HEK293 (cell line): ENCODE data around the gene DNAJA3.
A peak's percentile ranks its signal among the peaks of the same experiment; 100 is the strongest.

Source experiments
- GLIS1 ChIP-seq: fragments of 450-650 bp; formaldehyde crosslinking; IDR thresholded peaks from 2 replicates; pipeline ENCODE4 v1.5.1; 2016; ENCODE audit warnings: missing biosample characterization, missing genetic modification characterization
- ZBTB1 ChIP-seq: fragments of 450-650 bp; formaldehyde crosslinking; IDR thresholded peaks from 2 replicates; pipeline ENCODE4 v1.5.1; 2016; ENCODE audit warnings: missing biosample characterization, missing genetic modification characterization
- ZEB2 ChIP-seq: fragments of 450-650 bp; formaldehyde crosslinking; IDR thresholded peaks from 2 replicates; pipeline ENCODE4 v1.5.1; 2016; ENCODE audit warnings: missing biosample characterization, missing genetic modification characterization
- ZFHX2 ChIP-seq: fragments of 450-650 bp; formaldehyde crosslinking; conservative IDR thresholded peaks from 2 replicates; pipeline ENCODE4 v1.5.1; 2016; ENCODE audit warnings: missing biosample characterization, missing genetic modification characterization
- ZFP41 ChIP-seq: fragments of 450-650 bp; formaldehyde crosslinking; IDR thresholded peaks from 2 replicates; pipeline ENCODE4 v1.5.1; 2016; ENCODE audit warnings: missing biosample characterization, missing genetic modification characterization, borderline replicate concordance
- ZFP69B ChIP-seq: fragments of 450-650 bp; formaldehyde crosslinking; IDR thresholded peaks from 2 replicates; pipeline ENCODE4 v1.5.1; 2016; ENCODE audit warnings: missing biosample characterization, missing genetic modification characterization
- ZNF174 ChIP-seq: fragments of 450-650 bp; formaldehyde crosslinking; IDR thresholded peaks from 2 replicates; pipeline ENCODE4 v1.5.0; 2017; ENCODE audit warnings: missing biosample characterization, mild to moderate bottlenecking, missing genetic modification characterization
- ZNF19 ChIP-seq: fragments of 450-650 bp; formaldehyde crosslinking; IDR thresholded peaks from 2 replicates; pipeline ENCODE4; 2016; ENCODE audit warnings: missing biosample characterization, missing genetic modification characterization, low read depth
- ZNF211 ChIP-seq: fragments of 450-650 bp; formaldehyde crosslinking; IDR thresholded peaks from 2 replicates; pipeline ENCODE4 v1.5.1; 2016; ENCODE audit warnings: low read depth, missing biosample characterization, missing genetic modification characterization
- ZNF354C ChIP-seq: fragments of 450-650 bp; formaldehyde crosslinking; IDR thresholded peaks from 2 replicates; pipeline ENCODE4 v1.5.1; 2016; ENCODE audit warnings: missing biosample characterization, missing genetic modification characterization, low read depth, borderline replicate concordance
- ZNF529 ChIP-seq: fragments of 450-650 bp; formaldehyde crosslinking; IDR thresholded peaks from 2 replicates; pipeline ENCODE4 v1.5.1; 2017; ENCODE audit warnings: missing genetic modification characterization, missing biosample characterization; ENCODE audit not compliant: insufficient replicate concordance
- ZNF549 ChIP-seq: fragments of 450-650 bp; IDR thresholded peaks from 2 replicates; pipeline ENCODE4 v1.5.1; 2018; ENCODE audit warnings: missing biosample characterization, missing genetic modification characterization, mild to moderate bottlenecking, inconsistent platforms, moderate library complexity
- ZNF621 ChIP-seq: fragments of 450-650 bp; formaldehyde crosslinking; IDR thresholded peaks from 2 replicates; pipeline ENCODE4 v1.5.1; 2017; ENCODE audit warnings: missing biosample characterization, missing genetic modification characterization
- ZNF624 ChIP-seq: fragments of 450-650 bp; formaldehyde crosslinking; IDR thresholded peaks from 2 replicates; pipeline ENCODE4 v1.5.1; 2017; ENCODE audit warnings: missing biosample characterization, missing genetic modification characterization
- ZNF670 ChIP-seq: fragments of 450-650 bp; formaldehyde crosslinking; IDR thresholded peaks from 2 replicates; pipeline ENCODE4 v1.5.1; 2016; ENCODE audit warnings: missing biosample characterization, missing genetic modification characterization, low read depth
- ZNF768 ChIP-seq: fragments of 450-650 bp; formaldehyde crosslinking; IDR thresholded peaks from 2 replicates; pipeline ENCODE4 v1.5.1; 2018; ENCODE audit warnings: missing biosample characterization, mild to moderate bottlenecking, missing genetic modification characterization
- ZNF776 ChIP-seq: fragments of 450-650 bp; formaldehyde crosslinking; IDR thresholded peaks from 2 replicates; pipeline ENCODE4 v1.5.0; 2017; ENCODE audit warnings: missing biosample characterization, missing genetic modification characterization, borderline replicate concordance
- ZNF830 ChIP-seq: fragments of 450-650 bp; IDR thresholded peaks from 2 replicates; pipeline ENCODE4 v1.5.0; 2018; ENCODE audit warnings: missing biosample characterization, missing genetic modification characterization, low read depth, mild to moderate bottlenecking, moderate library complexity
- TF ChIP-seq, protein P1 (sequence below): fragments of 450-650 bp; formaldehyde crosslinking; IDR thresholded peaks from 2 replicates; pipeline ENCODE4 v1.5.1; 2016; ENCODE audit warnings: missing biosample characterization, missing genetic modification characterization
- TF ChIP-seq, protein P2 (sequence below): fragments of 450-650 bp; formaldehyde crosslinking; IDR thresholded peaks from 2 replicates; pipeline ENCODE4 v1.5.1; 2016; ENCODE audit warnings: missing biosample characterization, missing genetic modification characterization, low read depth
- TF ChIP-seq, protein P3 (sequence below): fragments of 450-650 bp; formaldehyde crosslinking; IDR thresholded peaks from 2 replicates; pipeline ENCODE4 v1.5.1; 2016; ENCODE audit warnings: missing biosample characterization, missing genetic modification characterization
- TF ChIP-seq, protein P4 (sequence below): fragments of 450-650 bp; formaldehyde crosslinking; IDR thresholded peaks from 2 replicates; pipeline ENCODE4 v1.5.1; 2016; ENCODE audit warnings: missing biosample characterization, missing genetic modification characterization
- TF ChIP-seq, protein P5 (sequence below): fragments of 450-650 bp; formaldehyde crosslinking; IDR thresholded peaks from 2 replicates; pipeline ENCODE4 v1.5.1; 2016; ENCODE audit warnings: missing biosample characterization, missing genetic modification characterization
- TF ChIP-seq, protein P6 (sequence below): fragments of 450-650 bp; formaldehyde crosslinking; IDR thresholded peaks from 2 replicates; pipeline ENCODE4 v1.5.1; 2016; ENCODE audit warnings: missing biosample characterization, missing genetic modification characterization, borderline replicate concordance
- TF ChIP-seq, protein P7 (sequence below): fragments of 450-650 bp; formaldehyde crosslinking; optimal IDR thresholded peaks from 2 replicates; pipeline ENCODE3; 2016; ENCODE audit warnings: missing biosample characterization, mild to moderate bottlenecking, missing genetic modification characterization
- TF ChIP-seq, protein P8 (sequence below): fragments of 450-650 bp; formaldehyde crosslinking; IDR thresholded peaks from 2 replicates; pipeline ENCODE4 v1.5.1; 2016; ENCODE audit warnings: missing biosample characterization, missing genetic modification characterization

DNAJA3 gene

DNA sequence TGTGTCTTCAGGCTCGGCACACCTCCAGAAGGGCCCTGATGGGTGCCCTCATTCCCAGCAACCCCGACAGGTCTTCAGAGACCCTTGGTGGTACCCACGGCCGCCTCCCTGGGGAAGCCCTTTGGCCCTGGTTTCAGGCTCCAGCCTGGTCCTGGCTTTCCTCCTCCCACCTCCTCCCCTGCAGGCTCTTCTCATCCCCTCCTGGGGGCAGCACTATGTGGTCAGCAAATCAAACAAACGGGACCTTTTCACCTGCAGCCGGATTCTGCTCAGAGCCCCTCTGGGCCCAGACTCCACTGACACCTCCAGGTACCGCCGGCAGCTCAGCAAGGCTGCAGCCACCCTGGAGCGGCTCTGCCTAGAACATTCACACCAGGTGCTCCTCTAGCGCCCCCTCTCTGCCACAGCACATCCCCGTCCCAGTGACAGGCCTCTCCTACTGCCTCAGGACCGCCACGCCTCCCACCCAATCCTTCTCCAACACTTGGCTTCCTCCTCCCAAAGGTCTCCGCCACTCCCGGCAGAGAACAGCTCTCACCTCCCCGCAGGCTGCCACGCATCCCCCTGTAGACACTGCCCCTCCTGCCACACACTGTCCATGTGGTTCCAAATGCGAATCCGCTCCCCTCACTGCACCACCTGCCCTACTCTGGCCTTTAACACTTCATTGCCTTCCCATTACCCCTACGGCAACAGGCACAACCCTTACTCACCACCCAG lies 21.3 kb upstream of the DNAJA3 start (continued):
- TF ChIP-seq, protein P1, sequence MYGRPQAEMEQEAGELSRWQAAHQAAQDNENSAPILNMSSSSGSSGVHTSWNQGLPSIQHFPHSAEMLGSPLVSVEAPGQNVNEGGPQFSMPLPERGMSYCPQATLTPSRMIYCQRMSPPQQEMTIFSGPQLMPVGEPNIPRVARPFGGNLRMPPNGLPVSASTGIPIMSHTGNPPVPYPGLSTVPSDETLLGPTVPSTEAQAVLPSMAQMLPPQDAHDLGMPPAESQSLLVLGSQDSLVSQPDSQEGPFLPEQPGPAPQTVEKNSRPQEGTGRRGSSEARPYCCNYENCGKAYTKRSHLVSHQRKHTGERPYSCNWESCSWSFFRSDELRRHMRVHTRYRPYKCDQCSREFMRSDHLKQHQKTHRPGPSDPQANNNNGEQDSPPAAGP (tag by site-specific recombination) = peak; percentile 79
- TF ChIP-seq ZNF211 (tag by site-specific recombination) = no peak
- TF ChIP-seq ZNF621 (tag by site-specific recombination) = no peak
- TF ChIP-seq ZNF776 = no peak
- no peak for TF ChIP-seq ZFP41 (tag by site-specific recombination)
- no peak for TF ChIP-seq ZNF354C (tag by site-specific recombination)
- TF ChIP-seq, protein P2, sequence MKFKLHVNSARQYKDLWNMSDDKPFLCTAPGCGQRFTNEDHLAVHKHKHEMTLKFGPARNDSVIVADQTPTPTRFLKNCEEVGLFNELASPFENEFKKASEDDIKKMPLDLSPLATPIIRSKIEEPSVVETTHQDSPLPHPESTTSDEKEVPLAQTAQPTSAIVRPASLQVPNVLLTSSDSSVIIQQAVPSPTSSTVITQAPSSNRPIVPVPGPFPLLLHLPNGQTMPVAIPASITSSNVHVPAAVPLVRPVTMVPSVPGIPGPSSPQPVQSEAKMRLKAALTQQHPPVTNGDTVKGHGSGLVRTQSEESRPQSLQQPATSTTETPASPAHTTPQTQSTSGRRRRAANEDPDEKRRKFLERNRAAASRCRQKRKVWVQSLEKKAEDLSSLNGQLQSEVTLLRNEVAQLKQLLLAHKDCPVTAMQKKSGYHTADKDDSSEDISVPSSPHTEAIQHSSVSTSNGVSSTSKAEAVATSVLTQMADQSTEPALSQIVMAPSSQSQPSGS = no peak
- TF ChIP-seq ZNF830 (tag by site-specific recombination) = no peak
- TF ChIP-seq, protein P3, sequence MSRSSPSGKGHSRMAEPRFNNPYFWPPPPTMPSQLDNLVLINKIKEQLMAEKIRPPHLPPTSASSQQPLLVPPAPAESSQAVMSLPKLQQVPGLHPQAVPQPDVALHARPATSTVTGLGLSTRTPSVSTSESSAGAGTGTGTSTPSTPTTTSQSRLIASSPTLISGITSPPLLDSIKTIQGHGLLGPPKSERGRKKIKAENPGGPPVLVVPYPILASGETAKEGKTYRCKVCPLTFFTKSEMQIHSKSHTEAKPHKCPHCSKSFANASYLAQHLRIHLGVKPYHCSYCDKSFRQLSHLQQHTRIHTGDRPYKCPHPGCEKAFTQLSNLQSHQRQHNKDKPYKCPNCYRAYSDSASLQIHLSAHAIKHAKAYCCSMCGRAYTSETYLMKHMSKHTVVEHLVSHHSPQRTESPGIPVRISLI = no peak
- TF ChIP-seq, protein P4, sequence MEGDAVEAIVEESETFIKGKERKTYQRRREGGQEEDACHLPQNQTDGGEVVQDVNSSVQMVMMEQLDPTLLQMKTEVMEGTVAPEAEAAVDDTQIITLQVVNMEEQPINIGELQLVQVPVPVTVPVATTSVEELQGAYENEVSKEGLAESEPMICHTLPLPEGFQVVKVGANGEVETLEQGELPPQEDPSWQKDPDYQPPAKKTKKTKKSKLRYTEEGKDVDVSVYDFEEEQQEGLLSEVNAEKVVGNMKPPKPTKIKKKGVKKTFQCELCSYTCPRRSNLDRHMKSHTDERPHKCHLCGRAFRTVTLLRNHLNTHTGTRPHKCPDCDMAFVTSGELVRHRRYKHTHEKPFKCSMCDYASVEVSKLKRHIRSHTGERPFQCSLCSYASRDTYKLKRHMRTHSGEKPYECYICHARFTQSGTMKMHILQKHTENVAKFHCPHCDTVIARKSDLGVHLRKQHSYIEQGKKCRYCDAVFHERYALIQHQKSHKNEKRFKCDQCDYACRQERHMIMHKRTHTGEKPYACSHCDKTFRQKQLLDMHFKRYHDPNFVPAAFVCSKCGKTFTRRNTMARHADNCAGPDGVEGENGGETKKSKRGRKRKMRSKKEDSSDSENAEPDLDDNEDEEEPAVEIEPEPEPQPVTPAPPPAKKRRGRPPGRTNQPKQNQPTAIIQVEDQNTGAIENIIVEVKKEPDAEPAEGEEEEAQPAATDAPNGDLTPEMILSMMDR (tag by site-specific recombination) = peak; percentile 92
- TF ChIP-seq ZBTB1 (tag by site-specific recombination) = no peak
- TF ChIP-seq ZNF670 (tag by site-specific recombination) = no peak
- TF ChIP-seq, protein P5, sequence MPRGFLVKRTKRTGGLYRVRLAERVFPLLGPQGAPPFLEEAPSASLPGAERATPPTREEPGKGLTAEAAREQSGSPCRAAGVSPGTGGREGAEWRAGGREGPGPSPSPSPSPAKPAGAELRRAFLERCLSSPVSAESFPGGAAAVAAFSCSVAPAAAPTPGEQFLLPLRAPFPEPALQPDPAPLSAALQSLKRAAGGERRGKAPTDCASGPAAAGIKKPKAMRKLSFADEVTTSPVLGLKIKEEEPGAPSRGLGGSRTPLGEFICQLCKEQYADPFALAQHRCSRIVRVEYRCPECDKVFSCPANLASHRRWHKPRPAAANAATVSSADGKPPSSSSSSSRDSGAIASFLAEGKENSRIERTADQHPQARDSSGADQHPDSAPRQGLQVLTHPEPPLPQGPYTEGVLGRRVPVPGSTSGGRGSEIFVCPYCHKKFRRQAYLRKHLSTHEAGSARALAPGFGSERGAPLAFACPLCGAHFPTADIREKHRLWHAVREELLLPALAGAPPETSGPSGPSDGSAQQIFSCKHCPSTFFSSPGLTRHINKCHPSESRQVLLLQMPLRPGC (tag by site-specific recombination) = no peak
- TF ChIP-seq ZFP69B (tag by site-specific recombination) = no peak
- no peak for TF ChIP-seq ZNF768 (tag by site-specific recombination)
- TF ChIP-seq ZNF624 (tag by site-specific recombination) = no peak
- no peak for TF ChIP-seq ZNF19 (tag by site-specific recombination)
- no peak for TF ChIP-seq ZNF174
- TF ChIP-seq ZNF549 (tag by site-specific recombination) = no peak
- TF ChIP-seq GLIS1 = no peak
- TF ChIP-seq, protein P6, sequence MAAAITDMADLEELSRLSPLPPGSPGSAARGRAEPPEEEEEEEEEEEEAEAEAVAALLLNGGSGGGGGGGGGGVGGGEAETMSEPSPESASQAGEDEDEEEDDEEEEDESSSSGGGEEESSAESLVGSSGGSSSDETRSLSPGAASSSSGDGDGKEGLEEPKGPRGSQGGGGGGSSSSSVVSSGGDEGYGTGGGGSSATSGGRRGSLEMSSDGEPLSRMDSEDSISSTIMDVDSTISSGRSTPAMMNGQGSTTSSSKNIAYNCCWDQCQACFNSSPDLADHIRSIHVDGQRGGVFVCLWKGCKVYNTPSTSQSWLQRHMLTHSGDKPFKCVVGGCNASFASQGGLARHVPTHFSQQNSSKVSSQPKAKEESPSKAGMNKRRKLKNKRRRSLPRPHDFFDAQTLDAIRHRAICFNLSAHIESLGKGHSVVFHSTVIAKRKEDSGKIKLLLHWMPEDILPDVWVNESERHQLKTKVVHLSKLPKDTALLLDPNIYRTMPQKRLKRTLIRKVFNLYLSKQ = no peak
- no peak for TF ChIP-seq ZNF529 (tag by site-specific recombination)
- TF ChIP-seq, protein P7, sequence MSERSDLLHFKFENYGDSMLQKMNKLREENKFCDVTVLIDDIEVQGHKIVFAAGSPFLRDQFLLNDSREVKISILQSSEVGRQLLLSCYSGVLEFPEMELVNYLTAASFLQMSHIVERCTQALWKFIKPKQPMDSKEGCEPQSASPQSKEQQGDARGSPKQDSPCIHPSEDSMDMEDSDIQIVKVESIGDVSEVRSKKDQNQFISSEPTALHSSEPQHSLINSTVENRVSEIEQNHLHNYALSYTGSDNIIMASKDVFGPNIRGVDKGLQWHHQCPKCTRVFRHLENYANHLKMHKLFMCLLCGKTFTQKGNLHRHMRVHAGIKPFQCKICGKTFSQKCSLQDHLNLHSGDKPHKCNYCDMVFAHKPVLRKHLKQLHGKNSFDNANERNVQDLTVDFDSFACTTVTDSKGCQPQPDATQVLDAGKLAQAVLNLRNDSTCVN (tag by site-specific recombination) = peak; percentile 22
- 0 out of 2 replicates have a peak, but pooled peaks have one; percentile 14 for TF ChIP-seq ZEB2 (tag by site-specific recombination)
- no peak; the same call in 1 of the 2 replicates for TF ChIP-seq ZFHX2 (tag by site-specific recombination)
- TF ChIP-seq, protein P8, sequence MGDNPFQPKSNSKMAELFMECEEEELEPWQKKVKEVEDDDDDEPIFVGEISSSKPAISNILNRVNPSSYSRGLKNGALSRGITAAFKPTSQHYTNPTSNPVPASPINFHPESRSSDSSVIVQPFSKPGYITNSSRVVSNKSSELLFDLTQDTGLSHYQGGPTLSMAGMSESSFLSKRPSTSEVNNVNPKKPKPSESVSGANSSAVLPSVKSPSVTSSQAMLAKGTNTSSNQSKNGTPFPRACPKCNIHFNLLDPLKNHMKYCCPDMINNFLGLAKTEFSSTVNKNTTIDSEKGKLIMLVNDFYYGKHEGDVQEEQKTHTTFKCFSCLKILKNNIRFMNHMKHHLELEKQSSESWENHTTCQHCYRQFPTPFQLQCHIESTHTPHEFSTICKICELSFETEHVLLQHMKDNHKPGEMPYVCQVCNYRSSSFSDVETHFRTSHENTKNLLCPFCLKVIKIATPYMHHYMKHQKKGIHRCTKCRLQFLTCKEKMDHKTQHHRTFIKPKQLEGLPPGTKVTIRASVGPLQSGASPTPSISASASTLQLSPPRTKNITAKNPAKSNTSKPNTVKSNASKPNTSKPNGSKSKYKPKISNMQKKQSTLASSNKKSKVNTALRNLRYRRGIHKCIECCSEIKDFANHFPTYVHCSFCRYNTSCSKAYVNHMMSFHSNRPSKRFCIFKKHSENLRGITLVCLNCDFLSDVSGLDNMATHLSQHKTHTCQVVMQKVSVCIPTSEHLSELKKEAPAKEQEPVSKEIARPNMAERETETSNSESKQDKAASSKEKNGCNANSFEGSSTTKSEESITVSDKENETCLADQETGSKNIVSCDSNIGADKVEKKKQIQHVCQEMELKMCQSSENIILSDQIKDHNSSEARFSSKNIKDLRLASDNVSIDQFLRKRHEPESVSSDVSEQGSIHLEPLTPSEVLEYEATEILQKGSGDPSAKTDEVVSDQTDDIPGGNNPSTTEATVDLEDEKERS = no peak
